ENCODE data around the gene INPP5K.
"Not testable (repeated sequence)": the region's sequence is repeated elsewhere in the genome, so short reads cannot be mapped to it uniquely, and the experiment has no call there.

The INPP5K gene

GRCh38 chr17:1516388-1517161 lies at the start of gene INPP5K:
TSS of gene INPP5K (minus strand) at chr17:1516612. CDS start at chr17:1516499, 113 bp downstream.
- DNase-seq, result peak; percentile 94 to 98 (median 96)

- no peak for DNase-seq
These were observed 49.5 kb upstream of the INPP5K start for GRCh38 chr17:1565877-1566276.

- DNase-seq, result peak in 1 of 6 experiments; percentile 6
These were observed 47.6 kb upstream of the INPP5K start for GRCh38 chr17:1563786-1564613.

- not testable (repeated sequence) for DNase-seq
These were observed 47.0 kb upstream of the INPP5K start for GRCh38 chr17:1563471-1563785.

GRCh38 chr17:1562176-1562643 lies 45.8 kb upstream of the INPP5K start:
- peak in 1 of 6 experiments; percentile 32 for DNase-seq

- peak; percentile 7 to 44 (median 28) for DNase-seq
These were observed 45.2 kb upstream of the INPP5K start for GRCh38 chr17:1561420-1562175.

- no peak for DNase-seq
These were observed 44.5 kb upstream of the INPP5K start for GRCh38 chr17:1560858-1561355.

- DNase-seq, result no peak
These were observed 43.9 kb upstream of the INPP5K start for GRCh38 chr17:1560101-1560857.

GRCh38 chr17:1559047-1560043 lies 42.9 kb upstream of the INPP5K start:
- DNase-seq, result no peak

- DNase-seq, result no peak
These were observed 42.0 kb upstream of the INPP5K start for GRCh38 chr17:1558401-1558800.

GRCh38 chr17:1557355-1558095 lies 41.1 kb upstream of the INPP5K start:
- DNase-seq, result no peak

- no peak for DNase-seq
These were observed 39.4 kb upstream of the INPP5K start for GRCh38 chr17:1555651-1556471.

- DNase-seq, result no peak
These were observed 38.5 kb upstream of the INPP5K start for GRCh38 chr17:1554751-1555540.

- DNase-seq, result no peak
These were observed 37.2 kb upstream of the INPP5K start for GRCh38 chr17:1553354-1554266.

- DNase-seq, result no peak
These were observed 36.5 kb upstream of the INPP5K start for GRCh38 chr17:1552932-1553331.

- DNase-seq, result no peak
These were observed 35.3 kb upstream of the INPP5K start for GRCh38 chr17:1551741-1552140.

GRCh38 chr17:1548032-1548431 lies 31.6 kb upstream of the INPP5K start:
- DNase-seq, result no peak

Data from stimulated activated naive CD4-positive, alpha-beta T cell (primary cell).